VCaP (cell line): ENCODE measurements around the gene PCDH1.
A peak's percentile ranks its signal among the peaks of the same experiment; 100 is the strongest.

Source experiments
- H3K27ac ChIP-seq: fragments of 450-650 bp; 2 replicates; pipeline ENCODE4 v1.5.1; 2017
- CTCF ChIP-seq: fragments of 450-650 bp; conservative IDR thresholded peaks from 2 replicates; pipeline ENCODE4 v1.5.1; 2017; ENCODE audit warnings: mild to moderate bottlenecking, moderate library complexity

Gene PCDH1

GRCh38 chr5:141878186-141878710, at the start of gene PCDH1:
PCDH1 (minus strand) TSS chr5:141878410; CDS start chr5:141878262, 148 bp downstream.
- no peak for TF ChIP-seq CTCF
- peak within 1 kb of the TSS; percentile 92 for H3K27ac ChIP-seq

GRCh38 chr5:141926434-141926833, 48.2 kb upstream of the PCDH1 start:
- no peak for TF ChIP-seq CTCF
- H3K27ac ChIP-seq, result no peak overlapping the region

GRCh38 chr5:141923448-141924313, 45.5 kb upstream of the PCDH1 start, which contains the start of gene DELE1:
DELE1 (plus strand) TSS chr5:141923871; CDS start chr5:141923942, 71 bp downstream.
- peak within 1 kb of the TSS; percentile 91 for H3K27ac ChIP-seq
- TF ChIP-seq CTCF, result no peak

- H3K27ac ChIP-seq, result peak overlapping the region; percentile 91
These were observed 44.7 kb upstream of the PCDH1 start for GRCh38 chr5:141922827-141923447.

GRCh38 chr5:141920771-141921170, 42.6 kb upstream of the PCDH1 start:
- TF ChIP-seq CTCF, result no peak
- no peak overlapping the region for H3K27ac ChIP-seq

GRCh38 chr5:141919218-141920119, 41.3 kb upstream of the PCDH1 start:
- no peak overlapping the region for H3K27ac ChIP-seq
- TF ChIP-seq CTCF, result no peak

DNA sequence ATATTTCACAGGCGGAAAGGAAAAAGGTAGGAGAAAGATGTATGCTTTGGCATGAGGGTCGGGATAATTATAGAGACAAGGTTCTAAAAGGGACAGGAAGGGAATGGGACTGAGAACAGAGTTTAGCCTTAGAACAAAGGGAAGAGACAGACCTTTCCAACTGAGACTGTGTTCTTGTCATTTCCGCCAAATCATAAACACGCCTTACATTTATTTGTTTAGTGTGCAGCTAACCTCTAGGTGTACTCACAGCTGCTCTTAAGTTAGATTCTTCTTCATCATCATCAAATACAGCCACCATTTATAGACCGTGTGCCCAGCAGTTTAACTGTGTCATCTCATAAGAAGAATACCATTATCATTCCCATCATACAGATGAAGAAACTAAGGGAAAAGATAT, 39.5 kb upstream of the PCDH1 start:
- H3K27ac ChIP-seq, result no peak overlapping the region
- no peak for TF ChIP-seq CTCF
